GM19438 (cell line): Measurements from ENCODE around the gene CCDC112.
"Not testable (repeated sequence)": the region's sequence is repeated elsewhere in the genome, so short reads cannot be mapped to it uniquely, and the experiment has no call there.

ENCODE experiments used
- ATAC-seq: cut with Tn5 transposase; IDR thresholded peaks from one replicate; pipeline ENCODE4 v1.9.1; 2021; ENCODE audit warnings: low read depth; ENCODE audit not compliant: unreplicated experiment

Gene CCDC112

DNA sequence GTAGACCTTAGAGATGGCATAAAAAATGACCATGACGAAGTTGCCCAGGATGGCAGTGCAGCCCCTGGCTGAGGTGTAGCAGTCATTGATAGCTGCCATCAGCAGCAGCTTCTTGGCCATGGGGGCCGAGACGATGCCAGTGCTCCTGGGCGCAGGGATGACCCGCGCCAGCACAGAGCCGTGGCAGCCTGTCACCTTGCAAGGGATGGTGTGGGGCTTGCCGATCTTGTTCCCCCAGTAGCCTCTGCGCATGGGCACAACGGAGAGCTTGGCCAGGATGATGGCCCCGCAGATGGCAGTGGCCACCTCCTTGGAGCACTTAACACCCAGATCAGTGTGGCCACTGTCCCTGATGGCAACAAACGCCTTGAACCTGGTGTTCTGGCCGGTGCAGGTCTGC, 31.7 kb downstream of the CCDC112 start:
- no peak for ATAC-seq

DNA sequence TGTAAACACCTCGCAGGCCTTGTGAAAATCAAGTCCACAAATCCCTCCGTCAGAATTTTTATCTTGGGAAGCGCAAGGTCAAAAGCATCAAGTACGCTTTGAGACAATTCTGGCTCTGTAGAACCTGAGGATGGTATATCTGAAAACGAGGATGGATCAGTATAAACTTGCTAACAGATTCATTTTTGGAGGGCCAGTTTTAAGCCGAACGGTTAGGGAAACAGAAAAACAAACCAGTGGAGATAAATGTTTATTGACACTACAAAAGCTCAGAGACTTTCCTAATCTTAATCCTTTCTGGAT, 33.4 kb downstream of the CCDC112 start:
- no peak for ATAC-seq

DNA sequence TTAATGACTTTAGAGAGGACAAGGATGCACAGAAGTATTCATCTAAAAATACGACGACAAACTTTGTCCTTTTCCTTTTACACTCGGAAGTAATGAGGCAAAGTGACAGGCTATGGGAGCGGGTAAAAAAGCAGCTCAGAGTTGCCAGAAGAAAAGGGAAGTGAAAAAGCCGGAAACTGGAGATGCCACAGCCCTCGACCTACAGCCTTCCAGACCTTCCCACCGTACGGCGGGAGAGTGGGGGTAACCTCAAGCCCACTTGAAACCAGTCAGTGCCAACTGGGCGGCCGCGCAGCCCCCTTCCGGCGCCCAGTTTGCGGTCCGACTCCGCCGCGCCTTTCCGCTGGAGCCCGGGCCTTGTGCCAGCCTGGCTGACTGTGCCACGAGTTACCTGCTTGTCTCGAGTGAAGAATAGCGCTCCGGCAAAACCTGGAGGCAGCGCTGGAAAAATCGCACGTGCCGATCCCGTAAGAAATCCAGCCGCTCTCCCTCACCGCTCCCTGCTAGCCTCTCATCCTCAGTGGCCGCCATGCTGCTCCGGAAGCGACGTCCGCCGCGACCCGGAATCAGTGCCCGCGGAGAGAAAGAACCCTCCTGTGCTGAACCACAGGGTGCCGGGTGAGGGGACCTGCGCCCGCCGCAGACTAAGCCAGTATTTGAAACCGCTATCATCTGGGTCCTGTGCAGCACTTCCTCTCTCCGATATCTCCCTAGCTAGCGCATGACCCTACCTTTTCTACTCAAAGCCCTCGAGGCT, 34.0 kb downstream of the CCDC112 start, which contains the start of gene PGGT1B:
Gene PGGT1B, minus strand, starts transcription at position 557 of the 757 bp plus-strand sequence. Its CDS starts 26 bp downstream, at position 531.
- peak; percentile 95 for ATAC-seq

- ATAC-seq: peak; percentile 43
Observed at GRCh38 chr5:115262011-115262320, 34.5 kb downstream of the CCDC112 start.

GRCh38 chr5:115260248-115260647, 36.2 kb downstream of the CCDC112 start:
- ATAC-seq: no peak

DNA sequence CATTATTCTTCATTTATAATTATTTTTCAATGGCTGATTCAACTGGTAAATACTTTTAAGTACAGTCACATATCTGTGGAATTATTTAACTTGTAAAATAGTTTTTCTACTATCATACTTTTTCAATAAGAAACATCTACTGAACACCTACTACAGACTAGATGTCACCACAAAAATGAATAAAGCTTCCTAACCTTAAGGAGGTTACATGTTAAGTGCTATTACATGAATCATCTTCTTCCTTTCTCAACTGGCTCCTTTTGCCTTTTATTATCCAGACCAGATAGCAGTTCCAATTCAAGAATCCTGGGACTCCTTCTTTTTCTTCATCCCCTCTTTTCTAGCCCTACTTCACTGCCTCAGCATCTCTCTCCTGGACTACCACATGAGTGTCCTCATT, 38.5 kb downstream of the CCDC112 start:
- ATAC-seq: no peak

- ATAC-seq: not testable (repeated sequence)
Observed at GRCh38 chr5:115249379-115249778, 47.1 kb downstream of the CCDC112 start.

DNA sequence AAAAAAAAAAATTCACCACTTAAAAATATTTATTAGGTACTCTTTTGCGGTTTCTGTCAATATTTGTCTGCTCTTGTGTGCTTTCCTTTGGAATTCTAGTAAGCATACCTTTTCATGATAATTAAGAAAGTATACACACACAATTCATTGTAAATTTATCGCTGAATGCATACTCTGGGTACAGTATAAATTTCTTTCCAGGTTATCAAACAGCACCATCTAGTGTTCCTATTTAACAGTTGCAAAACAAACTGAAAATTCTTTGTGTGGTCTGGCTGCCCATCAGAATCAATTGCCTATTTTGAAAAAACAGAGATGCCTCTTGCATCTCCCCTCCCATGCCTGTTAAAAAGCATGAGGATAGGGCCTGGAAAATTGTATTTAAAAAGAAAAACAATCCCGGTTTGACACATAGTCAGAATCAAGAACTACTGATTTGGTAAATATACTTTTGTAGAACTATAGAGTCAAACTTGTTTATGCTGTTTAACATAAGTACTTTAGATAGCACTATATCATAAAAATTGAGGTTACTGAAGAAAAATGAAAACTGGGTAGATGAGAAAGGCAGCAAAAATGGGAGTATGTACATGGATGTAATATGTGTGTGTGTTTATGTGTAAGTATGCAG, 50.0 kb downstream of the CCDC112 start:
- ATAC-seq: peak; percentile 78

DNA sequence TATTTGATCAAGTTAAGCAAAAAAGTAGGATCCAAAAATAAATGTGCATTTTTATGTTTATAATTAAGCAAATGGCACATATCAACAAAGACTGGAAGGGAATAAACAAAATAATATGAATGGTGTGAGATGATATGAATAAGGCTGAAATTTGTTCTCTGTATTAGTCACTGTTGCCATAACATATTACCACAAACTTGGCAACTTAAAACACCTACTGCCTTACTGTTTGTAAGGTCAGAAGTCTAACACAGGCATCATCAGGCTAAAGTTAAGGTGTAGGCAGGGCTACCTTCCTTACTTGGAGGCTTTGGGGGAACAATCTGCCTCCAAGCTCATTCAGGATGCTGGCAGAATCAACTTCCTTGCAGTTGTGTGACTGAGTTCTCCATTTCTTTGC, 53.0 kb downstream of the CCDC112 start:
- no peak for ATAC-seq

DNA sequence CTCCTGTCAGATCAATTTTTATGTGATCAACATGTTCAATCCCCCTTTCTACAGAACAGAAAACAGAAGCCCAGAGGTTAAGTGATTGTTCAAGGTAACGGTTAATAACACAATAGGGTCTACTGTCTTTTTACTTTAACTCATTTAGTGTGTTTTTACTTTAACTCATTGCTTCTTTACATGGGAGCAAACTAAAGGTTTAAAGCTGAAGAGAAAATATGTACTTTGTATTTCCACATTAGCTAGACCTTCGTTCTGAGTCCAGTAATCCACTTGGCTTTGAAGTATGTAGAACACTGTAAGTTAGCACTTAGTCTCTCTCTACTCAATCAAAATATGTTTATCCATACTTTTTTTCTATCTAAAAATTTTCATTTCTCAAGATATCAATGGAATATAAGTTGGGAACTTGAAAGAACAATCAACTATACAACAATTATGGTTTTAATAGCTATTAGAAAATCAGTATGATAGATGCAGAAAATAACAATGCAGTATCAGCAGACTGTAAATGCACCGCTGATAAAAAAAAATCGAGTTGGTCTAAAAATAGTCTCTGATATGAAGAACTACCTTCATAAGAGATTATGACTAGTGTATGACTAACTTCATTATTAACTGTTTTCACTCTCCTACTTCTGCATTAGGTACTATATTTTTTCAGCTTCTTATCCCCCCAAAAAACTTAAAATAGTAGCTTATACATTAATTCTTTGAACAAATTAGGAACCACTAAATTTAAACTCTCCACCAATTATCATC, 54.4 kb downstream of the CCDC112 start:
- ATAC-seq: no peak

GRCh38 chr5:115237066-115237465, 59.4 kb downstream of the CCDC112 start:
- no peak for ATAC-seq

GRCh38 chr5:115236599-115236998, 59.9 kb downstream of the CCDC112 start:
- no peak for ATAC-seq

DNA sequence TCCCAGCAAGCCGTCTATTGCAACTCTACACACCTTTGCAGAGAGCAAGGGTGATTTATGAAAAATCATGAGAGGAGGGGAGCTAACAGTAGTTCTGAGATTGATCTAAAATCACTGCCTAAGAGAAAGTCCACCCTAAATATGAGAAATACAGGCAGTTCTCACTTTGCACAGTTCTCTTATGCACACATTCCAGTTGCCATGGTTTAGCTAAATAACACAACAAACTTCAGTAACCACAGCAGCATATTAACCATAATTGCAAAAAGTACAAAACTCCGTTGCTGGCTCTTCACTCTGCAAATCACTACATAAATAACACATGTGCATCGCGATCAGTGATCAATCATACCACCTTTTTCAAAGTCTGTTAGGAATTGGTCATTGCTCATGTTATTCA, 64.9 kb downstream of the CCDC112 start:
- no peak for ATAC-seq

DNA sequence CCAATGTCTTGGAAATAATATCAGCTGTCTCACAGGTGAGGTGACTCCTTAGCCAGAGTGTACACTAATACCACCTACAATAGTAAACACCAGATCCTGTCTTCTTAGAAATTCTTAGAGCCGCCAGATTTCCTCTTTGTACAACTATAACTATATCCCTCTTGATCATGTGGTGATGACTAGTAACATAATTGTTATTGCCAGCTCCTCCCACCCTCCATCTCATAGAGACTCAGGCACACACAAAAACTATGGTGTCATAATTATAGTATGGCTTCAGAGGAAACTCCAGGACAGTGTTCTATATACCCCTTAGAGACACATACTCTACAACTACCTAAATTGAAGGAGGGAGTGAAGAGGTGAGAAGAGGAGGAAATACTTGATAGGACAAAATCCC, 66.8 kb downstream of the CCDC112 start:
- no peak for ATAC-seq

- no peak for ATAC-seq
Observed at GRCh38 chr5:115227281-115227680, 69.2 kb downstream of the CCDC112 start.
